ENCODE measurements around the gene RARA.

Gene RARA

GRCh38 chr17:40329839-40330794 lies 21.1 kb downstream of the RARA start:
- no peak for DNase-seq (ENCODE audit: low spot score)

GRCh38 chr17:40330850-40331470 lies 22.0 kb downstream of the RARA start:
- no peak for DNase-seq (ENCODE audit: low spot score)

GRCh38 chr17:40331743-40332641 lies 23.0 kb downstream of the RARA start:
- DNase-seq (ENCODE audit: low spot score): peak; percentile 81

GRCh38 chr17:40333781-40334448 lies 24.9 kb downstream of the RARA start:
- no peak for DNase-seq (ENCODE audit: low spot score)

GRCh38 chr17:40335620-40336019 lies 26.6 kb downstream of the RARA start:
- DNase-seq (ENCODE audit: low spot score): no peak

GRCh38 chr17:40337351-40337750 lies 28.4 kb downstream of the RARA start:
- no peak for DNase-seq (ENCODE audit: low spot score)

GRCh38 chr17:40338058-40338457 lies 29.1 kb downstream of the RARA start:
- no peak for DNase-seq (ENCODE audit: low spot score)

- no peak for DNase-seq (ENCODE audit: low spot score)
These were observed 30.1 kb downstream of the RARA start for GRCh38 chr17:40338941-40339649.

- DNase-seq (ENCODE audit: low spot score): no peak
These were observed 31.3 kb downstream of the RARA start for GRCh38 chr17:40340327-40340726.

GRCh38 chr17:40340880-40341807 lies 32.2 kb downstream of the RARA start:
- no peak for DNase-seq (ENCODE audit: low spot score)

- DNase-seq (ENCODE audit: low spot score): no peak
These were observed 33.0 kb downstream of the RARA start for GRCh38 chr17:40341808-40342503.

- no peak for DNase-seq (ENCODE audit: low spot score)
These were observed 33.7 kb downstream of the RARA start for GRCh38 chr17:40342504-40343218.

GRCh38 chr17:40343219-40344119 lies 34.5 kb downstream of the RARA start:
- DNase-seq (ENCODE audit: low spot score): no peak

GRCh38 chr17:40344421-40345160 lies 35.6 kb downstream of the RARA start:
- no peak for DNase-seq (ENCODE audit: low spot score)

GRCh38 chr17:40345161-40345993 lies 36.4 kb downstream of the RARA start:
- DNase-seq (ENCODE audit: low spot score): no peak

All from putamen (tissue), 1 donor.